Stimulated activated CD4-positive, alpha-beta T cell treated with anti-CD3 and anti-CD28 coated beads, TNF-alpha, amount 100 ng/mL, for 1 hour (primary cell): ENCODE measurements around the gene LRRC32.
"Not testable (repeated sequence)": the region's sequence is repeated elsewhere in the genome, so short reads cannot be mapped to it uniquely, and the experiment has no call there.

ENCODE experiments used
- DNase-seq, 3 donors: peaks; one replicate each; pipeline ENCODE4 v3.0.0-alpha.2; 2020; ENCODE audit warnings: low read depth in 3 of 3, low spot score in 1 of 3

The LRRC32 gene

DNA sequence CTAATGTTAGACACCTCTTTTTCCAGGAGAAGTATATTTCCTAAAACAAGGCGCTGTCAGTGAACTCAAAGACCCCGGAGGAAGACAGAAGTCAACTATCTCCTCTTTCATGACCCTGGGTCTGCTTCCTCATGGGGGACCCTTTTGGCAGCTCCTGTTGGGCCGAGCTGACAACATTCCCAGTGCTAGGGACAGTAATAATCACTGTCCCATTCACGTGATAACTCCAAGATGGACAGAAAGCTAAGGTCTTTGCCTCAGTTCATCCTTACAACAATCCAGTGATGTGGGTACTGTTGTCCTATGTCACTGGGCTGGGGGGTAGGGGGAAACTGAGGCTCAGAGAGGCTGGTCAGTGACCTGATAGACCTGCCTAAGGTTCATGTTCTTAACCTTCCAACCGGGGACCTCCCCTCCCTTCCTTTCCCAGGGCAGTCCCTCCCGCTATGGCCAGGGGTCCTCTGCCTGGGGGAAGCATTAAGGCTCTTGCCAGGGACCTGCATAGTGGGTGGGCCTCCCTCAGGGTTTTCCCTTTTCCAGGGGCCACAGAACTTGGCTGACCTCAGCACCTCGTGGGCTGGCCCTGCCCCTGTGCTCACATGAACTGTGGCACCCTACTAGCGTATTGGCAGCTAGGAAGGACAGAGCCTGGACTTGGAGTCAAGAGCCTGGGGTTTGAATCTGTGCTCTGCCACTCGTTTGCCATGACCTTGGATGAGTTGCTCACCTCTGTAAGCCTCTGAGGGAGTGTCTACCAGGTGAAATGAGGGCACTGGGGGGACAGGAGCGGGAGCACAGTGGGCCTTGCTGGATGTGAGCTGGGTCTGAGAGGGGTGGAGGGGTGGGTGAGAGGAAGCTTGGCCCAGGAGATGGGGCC lies 53.6 kb downstream of the LRRC32 start:
- DNase-seq: no peak

DNA sequence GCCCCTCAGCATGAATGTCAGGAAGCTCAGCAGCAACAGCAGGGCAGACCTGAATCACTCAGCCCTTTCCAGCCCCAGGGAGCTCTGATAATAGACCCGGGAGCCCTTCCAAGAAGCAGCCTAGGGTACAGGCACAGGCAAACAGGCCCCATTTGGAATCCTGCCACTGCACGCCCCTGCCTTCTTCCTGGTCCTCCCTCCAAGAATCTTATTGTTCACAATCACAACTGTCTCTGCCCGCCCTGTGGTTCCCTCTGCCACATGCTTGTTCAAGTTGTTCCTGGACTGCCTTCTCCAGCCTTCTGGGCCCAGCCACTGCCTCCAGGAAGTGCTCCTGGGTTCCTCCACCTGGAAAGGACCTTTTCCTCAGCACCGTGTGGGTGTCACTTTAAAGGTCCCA lies 54.6 kb downstream of the LRRC32 start:
- no peak for DNase-seq

DNA sequence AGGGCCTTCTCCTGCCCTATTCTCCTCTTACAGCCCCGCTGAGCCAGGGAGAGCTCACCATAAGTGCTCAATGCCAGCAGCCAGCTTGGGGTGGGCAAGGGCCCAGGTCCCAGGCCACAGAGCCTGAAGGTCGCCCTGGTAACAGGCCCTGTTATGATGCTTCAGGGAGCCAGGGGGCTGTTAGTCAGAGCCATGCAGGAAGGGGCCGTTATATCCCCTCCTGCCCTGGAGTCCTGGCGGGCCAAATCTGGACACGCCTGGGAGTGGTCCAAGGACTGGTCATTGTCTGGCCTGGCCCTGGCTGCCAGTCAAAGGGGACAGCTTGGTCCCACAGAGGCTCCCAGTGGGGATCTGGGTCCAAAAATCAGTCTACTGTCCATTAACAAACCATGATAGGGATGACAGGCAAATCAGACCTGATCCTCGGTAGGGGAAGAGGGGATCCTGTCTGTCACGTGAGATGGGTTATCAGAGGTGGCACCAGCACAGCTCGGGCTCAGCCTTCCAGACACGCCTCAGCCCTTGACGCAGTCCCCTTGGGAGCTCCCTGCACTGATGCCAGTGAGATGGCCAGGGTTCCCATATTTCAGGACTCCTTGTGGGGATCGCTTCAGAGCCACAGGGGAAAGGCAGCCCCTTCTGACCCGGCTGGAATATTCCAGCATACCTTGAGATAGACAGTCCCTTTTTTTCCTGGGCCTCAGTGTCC lies 55.9 kb downstream of the LRRC32 start:
- no peak for DNase-seq

DNA sequence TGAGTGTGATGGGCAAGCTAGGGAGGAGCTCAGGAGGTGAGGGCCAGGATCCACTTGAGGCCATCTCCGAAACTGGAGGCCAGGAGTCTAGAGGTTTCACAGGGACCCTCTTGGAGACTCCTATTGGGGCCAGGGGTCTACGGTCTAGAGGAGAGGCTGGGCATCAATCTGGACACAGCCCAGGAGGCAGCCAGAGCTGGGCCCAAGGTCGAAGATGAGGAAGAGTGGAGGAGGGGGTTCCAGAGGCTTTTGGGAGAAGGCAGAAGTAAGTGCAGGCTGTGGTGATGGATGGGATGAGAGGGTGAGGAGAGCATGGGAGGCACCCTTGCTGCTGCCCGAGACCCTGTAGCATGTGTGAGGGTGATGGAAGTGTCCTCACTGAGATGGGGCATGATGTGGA lies 56.6 kb downstream of the LRRC32 start:
- no peak for DNase-seq

DNA sequence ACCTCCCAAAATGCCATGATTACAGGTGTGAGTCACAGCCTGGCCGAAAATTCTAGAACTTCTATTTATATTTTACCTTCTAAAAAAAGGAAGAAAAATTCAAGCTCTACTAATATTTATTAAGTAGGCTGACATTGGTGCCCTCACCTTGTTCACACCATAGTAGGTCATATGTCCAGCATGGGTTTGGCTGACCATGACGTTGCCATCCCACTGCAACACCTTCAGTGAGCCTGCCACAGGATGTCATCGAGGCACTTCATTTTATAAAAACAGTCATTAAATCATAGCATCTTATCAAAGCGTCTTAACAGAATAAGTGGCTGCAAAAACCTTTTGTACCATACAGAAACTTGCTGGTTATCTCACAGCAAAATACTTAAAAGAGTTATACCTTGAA lies 58.3 kb downstream of the LRRC32 start:
- DNase-seq: no peak

DNA sequence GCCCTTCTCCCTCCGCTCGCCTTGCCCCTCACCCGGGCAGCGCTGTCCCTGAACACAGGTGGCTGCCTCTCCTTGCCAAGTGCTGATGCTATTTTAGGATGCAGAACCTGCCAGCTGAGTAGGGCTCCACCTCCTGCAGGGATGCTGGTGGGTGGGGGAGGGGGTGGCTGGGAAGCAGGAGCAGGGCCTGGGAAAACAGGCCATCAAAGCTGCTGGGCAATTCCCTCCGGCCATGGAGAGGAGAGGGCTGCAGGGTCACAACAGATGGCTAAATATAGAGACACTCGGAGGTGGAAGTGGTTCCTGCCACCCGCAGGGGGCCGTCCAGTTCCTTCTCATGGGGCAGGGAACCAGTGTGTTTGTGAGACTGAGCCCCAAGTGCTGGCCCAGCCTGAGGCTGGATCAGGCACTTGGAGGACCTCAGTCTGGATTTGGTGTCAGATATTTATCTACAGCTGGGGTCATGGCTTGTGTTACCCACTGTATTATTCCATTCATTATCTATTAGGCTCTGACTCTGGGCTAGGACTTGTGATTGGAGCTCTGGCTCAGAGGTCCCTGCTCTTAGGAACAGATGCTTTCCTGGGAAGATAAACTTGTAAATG lies 59.6 kb downstream of the LRRC32 start:
- no peak for DNase-seq

DNA sequence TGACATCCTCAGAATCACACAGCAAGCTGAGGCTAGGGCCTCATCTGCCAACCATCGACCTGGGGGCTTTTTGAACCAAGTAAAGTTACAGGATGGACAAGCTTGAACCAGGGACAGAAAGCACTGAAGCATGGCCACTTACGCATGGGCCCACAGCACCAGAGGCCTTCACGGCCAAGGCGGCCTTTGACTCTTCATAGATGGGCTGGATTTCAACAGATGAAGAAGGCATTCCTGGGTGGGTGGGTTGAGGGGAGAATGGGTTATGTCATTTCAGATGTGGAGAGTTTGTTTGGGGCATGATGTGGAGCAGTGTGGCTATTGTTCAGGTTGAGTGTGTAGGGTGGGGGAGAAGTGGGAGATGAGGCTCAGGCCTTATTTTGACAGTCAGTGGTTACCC lies 60.2 kb downstream of the LRRC32 start:
- DNase-seq: no peak

DNA sequence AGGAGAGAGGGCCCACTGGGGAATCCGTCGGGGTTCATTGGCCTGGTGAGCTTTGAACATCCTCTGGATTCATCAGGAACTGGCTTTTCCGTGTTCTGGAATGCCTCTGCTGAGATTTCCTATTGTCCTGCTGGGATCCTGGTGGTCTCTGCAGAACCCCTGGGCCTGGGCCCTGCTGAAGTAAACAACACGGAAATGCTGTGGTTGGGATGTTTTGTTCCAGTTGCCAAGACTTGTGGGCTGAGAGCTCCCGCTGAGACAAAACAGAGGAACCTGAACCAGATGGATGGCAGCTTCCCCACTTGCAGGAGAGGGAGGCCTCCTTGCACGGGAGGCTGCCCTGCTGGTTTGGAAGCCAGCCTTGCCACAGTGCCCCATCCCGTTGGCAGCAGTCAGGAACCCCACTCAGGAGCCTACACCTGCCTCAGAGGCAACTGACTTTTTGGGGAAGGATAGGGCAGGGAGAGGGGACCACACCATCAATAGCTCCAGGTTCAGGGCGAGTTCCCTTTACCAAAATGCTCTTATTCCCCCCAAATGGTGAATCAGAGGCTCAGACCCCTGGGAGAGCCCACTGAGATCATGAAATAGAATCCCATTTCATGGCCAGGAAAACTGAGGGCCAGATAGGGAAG lies 60.7 kb downstream of the LRRC32 start:
- DNase-seq: no peak

DNA sequence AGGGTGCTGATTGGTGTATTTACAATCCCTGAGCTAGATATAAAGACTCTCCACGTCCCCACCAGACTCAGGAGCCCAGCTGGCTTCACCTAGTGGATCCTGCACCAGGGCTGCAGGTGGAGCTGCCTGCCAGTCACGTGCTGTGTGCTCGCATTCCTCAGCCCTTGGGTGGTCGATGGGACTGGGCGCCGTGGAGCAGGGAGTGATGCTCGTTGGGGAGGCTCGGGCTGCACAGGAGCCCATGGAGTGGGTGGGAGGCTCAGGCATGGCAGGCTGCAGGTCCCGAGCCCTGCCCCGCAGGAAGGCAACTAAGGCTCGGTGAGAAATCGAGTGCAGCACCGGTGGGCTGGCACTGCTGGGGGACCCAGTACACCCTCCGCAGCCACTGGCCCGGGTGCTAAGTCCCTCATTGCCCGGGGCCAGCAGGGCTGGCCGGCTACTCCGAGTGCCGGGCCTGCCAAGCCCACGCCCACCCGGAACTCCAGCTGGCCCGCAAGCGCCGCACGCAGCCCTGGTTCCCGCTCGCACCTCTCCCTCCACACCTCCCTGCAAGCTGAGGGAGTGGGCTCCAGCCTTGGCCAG lies 61.6 kb downstream of the LRRC32 start:
- DNase-seq: not testable (repeated sequence)

DNA sequence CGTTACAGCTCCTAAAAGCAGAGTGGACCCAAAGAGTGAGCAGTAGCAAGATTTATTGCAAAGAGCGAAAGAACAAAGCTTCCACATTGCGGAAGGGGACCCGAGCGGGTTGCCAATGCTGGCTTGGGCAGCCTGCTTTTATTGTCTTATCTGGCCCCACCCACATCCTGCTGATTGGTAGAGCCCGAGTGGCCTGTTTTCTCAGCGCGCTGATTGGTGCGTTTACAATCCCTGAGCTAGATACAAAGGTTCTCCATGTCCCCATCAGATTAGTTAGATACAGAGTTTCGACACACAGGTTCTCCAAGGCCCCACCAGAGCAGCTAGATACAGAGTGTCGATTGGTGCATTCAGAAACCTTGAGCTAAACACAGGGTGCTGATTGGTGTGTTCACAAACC lies 62.3 kb downstream of the LRRC32 start:
- not testable (repeated sequence) for DNase-seq
